ENCODE results near the gene DDA1. TPM values are rescaled to one million over a fixed set of nuclear protein-coding genes. Genes with fewer than 3 reads are reported as not detected.
"Not testable (repeated sequence)": the region's sequence is repeated elsewhere in the genome, so short reads cannot be mapped to it uniquely, and the experiment has no call there.

The DDA1 gene
- total RNA-seq, 4 donors from 2014 or later, result 20.6 to 98.1 (median 22.0) TPM

DNA sequence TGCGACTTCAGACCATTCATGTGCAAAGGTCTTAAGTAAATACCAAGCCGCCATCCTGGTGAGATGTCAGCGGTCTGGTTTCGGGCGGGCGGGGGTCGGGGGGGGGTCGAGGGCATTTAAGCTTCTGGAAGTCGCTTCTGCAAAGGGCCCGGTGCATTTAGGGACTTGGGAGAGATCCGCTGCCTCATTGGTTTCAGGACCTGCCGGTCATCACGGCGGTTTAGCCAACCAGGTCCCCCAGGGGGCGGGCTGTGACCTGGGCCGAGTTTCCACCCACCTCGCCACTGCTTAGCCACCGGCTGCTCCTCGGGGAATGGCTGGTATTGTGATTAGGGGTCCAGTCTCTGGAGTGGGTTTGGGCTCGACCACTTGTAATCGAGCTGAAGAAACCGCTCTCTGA, 19.9 kb upstream of the DDA1 start:
- no peak overlapping the region for H3K4me3 ChIP-seq
- intact Hi-C loops (cut with DNase I; ENCODE audit: low total_unique reads) (no loop called here), in situ Hi-C loops (cut with MboI; ENCODE audit: low pct_ligation_motif_present in 1 of 4, low pct_unique_long_range_greater_than_20kb in 1 of 4, low sequenced_read_pairs in 3 of 4) (loop anchor here (10.0 to 25.0 kb wide), 5 partner anchors 75 to 527 kb away; partner anchors contain the start of gene USE1 (in 1 of the 4))
- H3K27ac ChIP-seq, result no peak overlapping the region
- DNase-seq, result peak; percentile 71
- no peak for TF ChIP-seq POLR2AphosphoS5 (IDR thresholded peaks at IDR 0.05)
- TF ChIP-seq, protein P1, sequence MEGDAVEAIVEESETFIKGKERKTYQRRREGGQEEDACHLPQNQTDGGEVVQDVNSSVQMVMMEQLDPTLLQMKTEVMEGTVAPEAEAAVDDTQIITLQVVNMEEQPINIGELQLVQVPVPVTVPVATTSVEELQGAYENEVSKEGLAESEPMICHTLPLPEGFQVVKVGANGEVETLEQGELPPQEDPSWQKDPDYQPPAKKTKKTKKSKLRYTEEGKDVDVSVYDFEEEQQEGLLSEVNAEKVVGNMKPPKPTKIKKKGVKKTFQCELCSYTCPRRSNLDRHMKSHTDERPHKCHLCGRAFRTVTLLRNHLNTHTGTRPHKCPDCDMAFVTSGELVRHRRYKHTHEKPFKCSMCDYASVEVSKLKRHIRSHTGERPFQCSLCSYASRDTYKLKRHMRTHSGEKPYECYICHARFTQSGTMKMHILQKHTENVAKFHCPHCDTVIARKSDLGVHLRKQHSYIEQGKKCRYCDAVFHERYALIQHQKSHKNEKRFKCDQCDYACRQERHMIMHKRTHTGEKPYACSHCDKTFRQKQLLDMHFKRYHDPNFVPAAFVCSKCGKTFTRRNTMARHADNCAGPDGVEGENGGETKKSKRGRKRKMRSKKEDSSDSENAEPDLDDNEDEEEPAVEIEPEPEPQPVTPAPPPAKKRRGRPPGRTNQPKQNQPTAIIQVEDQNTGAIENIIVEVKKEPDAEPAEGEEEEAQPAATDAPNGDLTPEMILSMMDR (IDR thresholded peaks at IDR 0.05), result peak in 1 of 5 experiments; percentile 9
- H3K27me3 ChIP-seq, result no peaks in the 10 kb centered on the region
- no peaks in the 10 kb centered on the region for H3K36me3 ChIP-seq
- WGBS, 2 donors (ENCODE audit: low coverage in 1 of 2), result 19 to 73% methylated on average over 3 to 22 of the region's 22 CpGs
- H3K4me1 ChIP-seq, result peaks cover 0 to 14% (median 9%) of the 10 kb centered on the region in 4 donors
- no peaks in the 10 kb centered on the region for H3K9me3 ChIP-seq

DNA sequence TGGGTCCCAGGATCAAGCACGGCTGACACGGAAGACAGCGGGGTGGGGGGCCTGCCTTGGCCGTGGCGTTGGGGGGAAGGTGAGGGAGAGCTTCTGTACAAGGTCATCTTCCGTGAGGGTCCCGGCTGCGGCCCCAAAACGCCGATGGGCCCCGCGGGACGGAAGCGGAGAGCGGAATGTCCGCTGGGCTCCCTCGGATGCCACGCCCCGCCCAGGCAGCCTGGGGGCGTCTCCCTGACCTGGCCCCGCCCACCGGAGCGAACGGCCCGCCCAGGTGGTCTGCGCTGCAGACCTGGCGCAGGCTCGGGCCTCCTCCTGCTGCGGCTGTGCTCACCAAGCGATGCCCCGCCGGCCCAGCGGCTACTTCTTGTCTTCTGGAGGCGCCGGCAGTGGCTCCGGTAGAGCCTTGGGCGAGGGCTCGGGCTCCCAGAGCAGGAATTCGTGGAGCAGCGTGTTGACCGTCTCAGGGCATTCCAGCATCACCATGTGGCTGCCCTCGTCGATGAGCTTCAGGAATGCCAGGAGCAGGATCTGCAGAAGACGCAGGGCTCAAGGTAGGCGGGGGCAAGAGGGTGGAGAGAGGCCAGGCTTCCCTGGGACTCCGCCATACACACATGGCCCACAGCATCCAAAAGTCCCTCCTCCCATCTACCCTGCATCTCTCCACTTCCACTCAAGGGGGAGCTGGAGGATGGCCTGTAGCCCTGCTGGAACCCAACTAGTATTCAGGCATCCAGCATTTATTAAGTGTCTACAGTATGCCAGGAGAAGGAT, 16.9 kb upstream of the DDA1 start:
- intact Hi-C loops (cut with DNase I; ENCODE audit: low total_unique reads) (no loop called here), in situ Hi-C loops (cut with MboI; ENCODE audit: low pct_ligation_motif_present in 1 of 4, low pct_unique_long_range_greater_than_20kb in 1 of 4, low sequenced_read_pairs in 3 of 4) (loop anchor here in 2 of 4 donors (25.0 kb wide), 2 partner anchors 230 to 530 kb away; no protein-coding TSS in a partner anchor)
- Histone ChIP-seq H3K9me3 (no peaks in the 10 kb centered on the region), H3K27me3 (no peaks in the 10 kb centered on the region), H3K36me3 (no peaks in the 10 kb centered on the region), H3K27ac (peak overlapping the region; percentile 62 to 90 (median 82)), H3K4me1 (peaks cover 0 to 14% (median 9%) of the 10 kb centered on the region in 4 donors), H3K4me3 (peak overlapping the region; percentile 36 to 61 (median 50))
- WGBS, 2 donors (ENCODE audit: low coverage in 1 of 2), result 0% methylated on average over 35 of the region's 46 CpGs; no CpG with 5 or more reads in 1 of the 2 donors
- TF ChIP-seq, protein P1 (IDR thresholded peaks at IDR 0.05), result peak; percentile 62 to 83 (median 70)
- TF ChIP-seq POLR2A (IDR thresholded peaks at IDR 0.05), result peak; percentile 52
- TF ChIP-seq POLR2AphosphoS5 (IDR thresholded peaks at IDR 0.05), result no peak
- TF ChIP-seq EP300 (IDR thresholded peaks at IDR 0.05; ENCODE audit: low read depth), result no peak
- peak; percentile 85 for DNase-seq

DNA sequence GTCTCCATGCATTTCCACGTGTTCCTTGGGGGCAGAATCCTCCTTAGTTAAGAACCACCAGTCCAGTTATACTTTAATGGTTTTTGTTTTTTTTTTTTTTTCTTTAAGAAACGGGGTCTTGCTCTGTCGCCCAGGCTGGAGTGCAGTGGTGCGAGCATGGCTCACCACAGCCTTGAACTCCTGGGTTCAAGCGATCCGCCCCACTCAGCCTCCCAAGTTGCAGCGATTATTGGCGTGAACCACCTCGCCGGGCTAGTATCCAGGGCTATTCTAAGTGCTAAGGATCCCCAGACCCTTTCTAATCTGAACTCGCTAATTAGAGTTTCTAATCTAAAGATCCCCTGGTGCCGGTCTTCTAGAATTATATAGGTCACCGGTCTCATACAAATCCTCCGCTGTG, 15.8 kb upstream of the DDA1 start:
- H3K4me1 ChIP-seq, result peaks cover 0 to 14% (median 9%) of the 10 kb centered on the region in 4 donors
- no peak overlapping the region for H3K4me3 ChIP-seq
- in situ Hi-C loops (cut with MboI; ENCODE audit: low pct_ligation_motif_present in 1 of 4, low pct_unique_long_range_greater_than_20kb in 1 of 4, low sequenced_read_pairs in 3 of 4) (loop anchor here in 2 of 4 donors (25.0 kb wide), 2 partner anchors 231 to 531 kb away; no protein-coding TSS in a partner anchor), intact Hi-C loops (cut with DNase I; ENCODE audit: low total_unique reads) (no loop called here)
- TF ChIP-seq, protein P1 (IDR thresholded peaks at IDR 0.05), result no peak
- TF ChIP-seq EP300 (IDR thresholded peaks at IDR 0.05; ENCODE audit: low read depth) (no peak), POLR2AphosphoS5 (IDR thresholded peaks at IDR 0.05) (no peak), POLR2A (IDR thresholded peaks at IDR 0.05) (no peak)
- H3K36me3 ChIP-seq, result no peaks in the 10 kb centered on the region
- peak overlapping the region in 2 of 4 donors; percentile 78 to 86 for H3K27ac ChIP-seq
- no peaks in the 10 kb centered on the region for H3K9me3 ChIP-seq
- no peaks in the 10 kb centered on the region for H3K27me3 ChIP-seq
- WGBS, 2 donors (ENCODE audit: low coverage in 1 of 2), result 90 to 91% methylated on average over 7 to 14 of the region's 14 CpGs
- no peak for DNase-seq

DNA sequence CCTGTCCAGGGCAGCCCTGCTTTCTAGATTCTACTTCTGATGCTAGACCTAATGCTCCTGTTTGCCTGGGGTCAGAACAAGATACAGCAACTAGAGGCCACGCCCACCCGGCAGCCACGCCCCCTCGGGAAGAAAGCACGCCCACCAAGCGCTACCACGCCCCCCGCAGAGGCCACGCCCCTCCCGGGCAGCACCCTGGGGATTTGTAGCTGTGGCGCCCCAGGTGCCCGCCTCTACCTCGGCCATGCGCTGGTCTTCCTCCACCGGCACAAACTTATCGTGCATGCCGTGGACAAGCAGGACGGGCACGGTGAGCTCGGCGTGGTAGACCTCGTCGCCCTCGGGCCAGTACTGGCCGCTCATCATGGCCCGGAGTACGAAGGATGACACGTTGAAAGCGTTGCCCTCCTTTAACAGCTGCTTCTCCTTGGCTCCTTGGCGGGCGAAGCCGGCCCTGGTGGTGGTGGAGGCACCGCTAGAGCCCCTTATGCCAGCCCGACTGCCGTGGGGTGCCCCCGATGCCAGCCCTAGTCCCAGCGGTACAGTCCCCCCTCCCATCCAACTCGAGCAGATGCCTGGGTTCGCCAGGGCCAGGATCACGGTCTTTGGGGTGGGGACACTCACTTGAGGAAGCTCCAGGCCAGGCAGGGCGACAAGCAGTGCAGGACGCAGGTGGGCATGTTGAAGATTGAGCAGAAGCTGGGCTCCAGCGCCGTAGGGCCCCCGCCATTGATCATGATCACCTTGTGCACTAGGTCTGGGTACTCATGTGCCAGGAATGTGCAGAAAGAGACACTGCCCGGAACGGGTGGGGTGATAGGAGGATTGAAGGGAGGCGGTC, 15.1 kb upstream of the DDA1 start:
- in situ Hi-C loops (cut with MboI; ENCODE audit: low pct_ligation_motif_present in 1 of 4, low pct_unique_long_range_greater_than_20kb in 1 of 4, low sequenced_read_pairs in 3 of 4), result loop anchor here in 2 of 4 donors (25.0 kb wide), 2 partner anchors 232 to 532 kb away; no protein-coding TSS in a partner anchor

DNA sequence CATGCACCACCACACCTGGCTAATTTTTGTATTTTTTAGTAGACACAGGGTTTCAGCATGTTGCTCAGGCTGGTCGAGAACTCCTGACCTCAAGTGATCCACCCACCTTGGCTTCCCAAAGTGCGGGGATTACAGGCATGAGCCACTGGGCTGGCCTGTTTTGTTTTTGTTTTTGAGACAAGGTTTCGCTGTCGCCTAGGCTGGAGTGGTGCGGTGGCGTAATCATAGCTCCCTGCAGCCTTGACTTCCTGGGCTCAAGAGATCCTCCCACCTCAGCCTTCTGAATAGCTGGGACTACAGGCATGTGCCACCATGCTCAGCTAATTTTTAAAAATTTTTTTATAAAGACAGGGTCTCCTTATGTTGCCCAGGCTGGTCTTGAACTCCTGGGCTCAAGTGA, 13.8 kb upstream of the DDA1 start:
- H3K27ac ChIP-seq; H3K4me1 ChIP-seq; DNase-seq; intact Hi-C loops (cut with DNase I; ENCODE audit: low total_unique reads); H3K36me3 ChIP-seq; H3K4me3 ChIP-seq; H3K27me3 ChIP-seq; H3K9me3 ChIP-seq: not testable (repeated sequence)
- WGBS, 2 donors (ENCODE audit: low coverage in 1 of 2), result 80 to 93% methylated on average over 2 to 6 of the region's 6 CpGs
- in situ Hi-C loops (cut with MboI; ENCODE audit: low pct_ligation_motif_present in 1 of 4, low pct_unique_long_range_greater_than_20kb in 1 of 4, low sequenced_read_pairs in 3 of 4), result loop anchor here in 2 of 4 donors (25.0 kb wide), 2 partner anchors 233 to 533 kb away; no protein-coding TSS in a partner anchor

More for the DNA sequence above, 15.1 kb upstream of the DDA1 start:
- 77% methylated on average over 47 of the region's 48 CpGs; no CpG with 5 or more reads in 1 of the 2 donors for WGBS, 2 donors (ENCODE audit: low coverage in 1 of 2)
- Histone ChIP-seq H3K27ac (no peak overlapping the region), H3K27me3 (no peaks in the 10 kb centered on the region), H3K36me3 (no peaks in the 10 kb centered on the region), H3K4me3 (no peak overlapping the region), H3K9me3 (no peaks in the 10 kb centered on the region), H3K4me1 (peaks cover 0 to 14% (median 8%) of the 10 kb centered on the region in 4 donors)
- intact Hi-C loops (cut with DNase I; ENCODE audit: low total_unique reads), result no loop called here
- TF ChIP-seq EP300 (IDR thresholded peaks at IDR 0.05; ENCODE audit: low read depth), result no peak
- no peak for TF ChIP-seq POLR2A (IDR thresholded peaks at IDR 0.05)
- TF ChIP-seq POLR2AphosphoS5 (IDR thresholded peaks at IDR 0.05), result no peak
- TF ChIP-seq, protein P1 (IDR thresholded peaks at IDR 0.05), result no peak
- DNase-seq, result peak; percentile 56

Data from transverse colon (tissue), 4 donors.